Stimulated activated CD8-positive, alpha-beta memory T cell treated with anti-CD3 and anti-CD28 coated beads, Interleukin-7, amount 100 ng/mL, for 48 hours (primary cell): ENCODE results near the gene THSD4.

Experiments used
- DNase-seq, 2 donors: peaks; one replicate each; pipeline ENCODE4 v3.0.0-alpha.2; 2020; ENCODE audit warnings: low read depth in 1 of 2; ENCODE audit errors: extremely low read depth in 1 of 2

The THSD4 gene

GRCh38 chr15:71096676-71097075, 18.6 kb upstream of the THSD4 start:
- no peak for DNase-seq

GRCh38 chr15:71097890-71098289, 17.4 kb upstream of the THSD4 start:
- no peak for DNase-seq

GRCh38 chr15:71098920-71099319, 16.4 kb upstream of the THSD4 start:
- DNase-seq, result no peak

GRCh38 chr15:71103102-71103676, 12.1 kb upstream of the THSD4 start:
- DNase-seq, result no peak

GRCh38 chr15:71104636-71105035, 10.6 kb upstream of the THSD4 start:
- no peak for DNase-seq

GRCh38 chr15:71105444-71105843, 9.8 kb upstream of the THSD4 start:
- no peak for DNase-seq

- no peak for DNase-seq
These were observed 8.3 kb upstream of the THSD4 start for GRCh38 chr15:71106802-71107500.

GRCh38 chr15:71107501-71107815, 7.8 kb upstream of the THSD4 start:
- no peak for DNase-seq

- no peak for DNase-seq
These were observed 6.1 kb upstream of the THSD4 start for GRCh38 chr15:71109130-71109529.

- DNase-seq, result no peak
These were observed 5.4 kb upstream of the THSD4 start for GRCh38 chr15:71109905-71110304.

GRCh38 chr15:71110405-71111180, 4.7 kb upstream of the THSD4 start:
- DNase-seq, result no peak

- no peak for DNase-seq
These were observed 4.1 kb upstream of the THSD4 start for GRCh38 chr15:71111181-71111565.

- DNase-seq, result no peak
These were observed 3.3 kb upstream of the THSD4 start for GRCh38 chr15:71111950-71112349.

- DNase-seq, result no peak
These were observed 2.8 kb upstream of the THSD4 start for GRCh38 chr15:71112429-71112828.

- no peak for DNase-seq
These were observed 1.1 kb upstream of the THSD4 start for GRCh38 chr15:71114066-71114680.

- DNase-seq, result peak in 1 of 2 donors; percentile 0
These were observed 488 bp downstream of the THSD4 start for GRCh38 chr15:71115567-71116351.

- DNase-seq, result no peak
These were observed 1.1 kb downstream of the THSD4 start for GRCh38 chr15:71116366-71116765.

GRCh38 chr15:71116942-71117341, 1.7 kb downstream of the THSD4 start:
- no peak for DNase-seq

- DNase-seq, result no peak
These were observed 2.5 kb downstream of the THSD4 start for GRCh38 chr15:71117714-71118305.

- no peak for DNase-seq
These were observed 3.1 kb downstream of the THSD4 start for GRCh38 chr15:71118345-71118744.
